HepG2 (cell line): Measurements from ENCODE around the gene PIK3C2B. TPM values are rescaled to one million over a fixed set of nuclear protein-coding genes. Genes with fewer than 3 reads are reported as not detected.

Experiments
- EEA1 ChIP-seq: sonication (generic); formaldehyde crosslinking; IDR thresholded peaks from 2 replicates; pipeline ENCODE4 v1.5.1; 2020; ENCODE audit warnings: mild to moderate bottlenecking, missing genetic modification reagents, borderline replicate concordance
- ELK4 ChIP-seq: sonication (generic); formaldehyde crosslinking; IDR thresholded peaks from 2 replicates; pipeline ENCODE4 v1.9.0; 2021; ENCODE audit warnings: missing genetic modification reagents, borderline replicate concordance
- FOXO4 ChIP-seq: sonication (generic); formaldehyde crosslinking; conservative IDR thresholded peaks from 2 replicates; pipeline ENCODE4 v1.8.1; 2023; ENCODE audit warnings: missing genetic modification reagents
- HDAC2 ChIP-seq: sonication (generic); formaldehyde crosslinking; IDR thresholded peaks from 2 replicates; pipeline ENCODE4 v1.4.0; 2020; ENCODE audit warnings: missing genetic modification reagents
- KAT7 ChIP-seq: IDR thresholded peaks from 2 replicates; pipeline ENCODE4 v1.6.1; 2018; ENCODE audit warnings: borderline replicate concordance, missing compliant biosample characterization
- MYC ChIP-seq: sonication (generic); formaldehyde crosslinking; IDR thresholded peaks from 2 replicates; pipeline ENCODE4 v1.9.0; 2021; ENCODE audit warnings: missing genetic modification reagents, borderline replicate concordance
- PCBP1 ChIP-seq: fragments of 200-400 bp; formaldehyde crosslinking; IDR thresholded peaks from 2 replicates; pipeline ENCODE4 v1.6.1; 2017; ENCODE audit warnings: mild to moderate bottlenecking, low read depth, low read length, borderline replicate concordance
- PHB2 ChIP-seq: fragments of 450-650 bp; IDR thresholded peaks from 2 replicates; pipeline ENCODE4 v1.6.1; 2018; ENCODE audit not compliant: partially characterized antibody
- REST ChIP-seq, 2 experiments: IDR thresholded peaks; 2 replicates each; pipeline ENCODE4 v1.6.1; 2011 to 2012; ENCODE audit warnings: low read length in 2 of 2, borderline replicate concordance in 1 of 2, low read depth in 1 of 2, mild to moderate bottlenecking in 1 of 2, moderate library complexity in 1 of 2
- SRY ChIP-seq: sonication (generic); formaldehyde crosslinking; IDR thresholded peaks from 2 replicates; pipeline ENCODE4 v1.8.0; 2022; ENCODE audit warnings: mild to moderate bottlenecking, missing genetic modification reagents
- ZNF7 ChIP-seq: IDR thresholded peaks from 2 replicates; pipeline ENCODE4 v1.6.1; 2016; ENCODE audit warnings: missing biosample characterization, missing genetic modification reagents
- ZNF773 ChIP-seq: sonication (generic); formaldehyde crosslinking; IDR thresholded peaks from 2 replicates; pipeline ENCODE4 v1.4.0; 2020; ENCODE audit warnings: missing genetic modification reagents, borderline replicate concordance
- polyA plus RNA-seq, 8 experiments: library from polyadenylated mRNA; depleted of rRNA in 3 of 8; stranded (reverse) in 7 of 8; unstranded in 1 of 8; fragments of >200 nt; fragmentation: Illumina TruSeq in 4 of 8; extraction: Trizol in 4 of 8; gene quantifications; 2 replicates each; pipeline versions ENCODE4 v1.2.1 to v1.2.3, GENCODE V29; 2011 to 2016; ENCODE audit warnings: low read depth in 4 of 8, missing spikeins in 1 of 8, mixed read lengths in 1 of 8; ENCODE audit not compliant: insufficient read depth in 1 of 8
- total RNA-seq, 5 experiments: library from RNA; depleted of rRNA; stranded (reverse); fragments of >200 nt; fragmentation: Illumina TruSeq; extraction: Trizol; gene quantifications; 2 replicates each; pipeline ENCODE4 v1.2.3, GENCODE V29; 2016; ENCODE audit warnings: low read depth in 1 of 5
- TF ChIP-seq, protein P1 (sequence below): sonication (generic); formaldehyde crosslinking; IDR thresholded peaks from one replicate; pipeline ENCODE4 v1.5.1; 2020; ENCODE audit warnings: mild to moderate bottlenecking, missing genetic modification reagents; ENCODE audit errors: not compliant biosample characterization

PIK3C2B gene
- total and polyA plus RNA-seq, 2 of the 13 experiments (the other 11 are each of a cell fraction or from before 2014, with no cell fraction given) = 3.4 to 4.5 TPM

DNA sequence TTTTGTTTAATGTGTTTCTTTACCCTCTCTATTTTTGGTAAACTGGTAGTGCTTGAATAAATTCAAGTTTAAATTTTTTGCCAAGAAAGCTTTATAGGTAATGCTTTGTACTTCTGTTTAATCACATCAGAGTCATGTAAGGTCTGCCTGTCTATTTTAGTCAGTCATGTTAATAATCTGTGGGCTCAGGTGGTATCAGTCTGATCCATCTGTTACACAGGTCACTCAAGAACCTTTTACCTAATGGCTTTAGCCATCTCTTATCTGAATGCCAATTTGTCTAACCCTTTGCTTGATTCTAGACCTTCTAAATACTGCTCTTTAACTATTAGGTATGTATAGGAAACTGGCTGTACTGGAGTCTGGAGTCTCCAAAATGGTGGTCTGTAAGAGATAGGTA lies 38.2 kb upstream of the PIK3C2B start (continued):
- TF ChIP-seq, protein P1, sequence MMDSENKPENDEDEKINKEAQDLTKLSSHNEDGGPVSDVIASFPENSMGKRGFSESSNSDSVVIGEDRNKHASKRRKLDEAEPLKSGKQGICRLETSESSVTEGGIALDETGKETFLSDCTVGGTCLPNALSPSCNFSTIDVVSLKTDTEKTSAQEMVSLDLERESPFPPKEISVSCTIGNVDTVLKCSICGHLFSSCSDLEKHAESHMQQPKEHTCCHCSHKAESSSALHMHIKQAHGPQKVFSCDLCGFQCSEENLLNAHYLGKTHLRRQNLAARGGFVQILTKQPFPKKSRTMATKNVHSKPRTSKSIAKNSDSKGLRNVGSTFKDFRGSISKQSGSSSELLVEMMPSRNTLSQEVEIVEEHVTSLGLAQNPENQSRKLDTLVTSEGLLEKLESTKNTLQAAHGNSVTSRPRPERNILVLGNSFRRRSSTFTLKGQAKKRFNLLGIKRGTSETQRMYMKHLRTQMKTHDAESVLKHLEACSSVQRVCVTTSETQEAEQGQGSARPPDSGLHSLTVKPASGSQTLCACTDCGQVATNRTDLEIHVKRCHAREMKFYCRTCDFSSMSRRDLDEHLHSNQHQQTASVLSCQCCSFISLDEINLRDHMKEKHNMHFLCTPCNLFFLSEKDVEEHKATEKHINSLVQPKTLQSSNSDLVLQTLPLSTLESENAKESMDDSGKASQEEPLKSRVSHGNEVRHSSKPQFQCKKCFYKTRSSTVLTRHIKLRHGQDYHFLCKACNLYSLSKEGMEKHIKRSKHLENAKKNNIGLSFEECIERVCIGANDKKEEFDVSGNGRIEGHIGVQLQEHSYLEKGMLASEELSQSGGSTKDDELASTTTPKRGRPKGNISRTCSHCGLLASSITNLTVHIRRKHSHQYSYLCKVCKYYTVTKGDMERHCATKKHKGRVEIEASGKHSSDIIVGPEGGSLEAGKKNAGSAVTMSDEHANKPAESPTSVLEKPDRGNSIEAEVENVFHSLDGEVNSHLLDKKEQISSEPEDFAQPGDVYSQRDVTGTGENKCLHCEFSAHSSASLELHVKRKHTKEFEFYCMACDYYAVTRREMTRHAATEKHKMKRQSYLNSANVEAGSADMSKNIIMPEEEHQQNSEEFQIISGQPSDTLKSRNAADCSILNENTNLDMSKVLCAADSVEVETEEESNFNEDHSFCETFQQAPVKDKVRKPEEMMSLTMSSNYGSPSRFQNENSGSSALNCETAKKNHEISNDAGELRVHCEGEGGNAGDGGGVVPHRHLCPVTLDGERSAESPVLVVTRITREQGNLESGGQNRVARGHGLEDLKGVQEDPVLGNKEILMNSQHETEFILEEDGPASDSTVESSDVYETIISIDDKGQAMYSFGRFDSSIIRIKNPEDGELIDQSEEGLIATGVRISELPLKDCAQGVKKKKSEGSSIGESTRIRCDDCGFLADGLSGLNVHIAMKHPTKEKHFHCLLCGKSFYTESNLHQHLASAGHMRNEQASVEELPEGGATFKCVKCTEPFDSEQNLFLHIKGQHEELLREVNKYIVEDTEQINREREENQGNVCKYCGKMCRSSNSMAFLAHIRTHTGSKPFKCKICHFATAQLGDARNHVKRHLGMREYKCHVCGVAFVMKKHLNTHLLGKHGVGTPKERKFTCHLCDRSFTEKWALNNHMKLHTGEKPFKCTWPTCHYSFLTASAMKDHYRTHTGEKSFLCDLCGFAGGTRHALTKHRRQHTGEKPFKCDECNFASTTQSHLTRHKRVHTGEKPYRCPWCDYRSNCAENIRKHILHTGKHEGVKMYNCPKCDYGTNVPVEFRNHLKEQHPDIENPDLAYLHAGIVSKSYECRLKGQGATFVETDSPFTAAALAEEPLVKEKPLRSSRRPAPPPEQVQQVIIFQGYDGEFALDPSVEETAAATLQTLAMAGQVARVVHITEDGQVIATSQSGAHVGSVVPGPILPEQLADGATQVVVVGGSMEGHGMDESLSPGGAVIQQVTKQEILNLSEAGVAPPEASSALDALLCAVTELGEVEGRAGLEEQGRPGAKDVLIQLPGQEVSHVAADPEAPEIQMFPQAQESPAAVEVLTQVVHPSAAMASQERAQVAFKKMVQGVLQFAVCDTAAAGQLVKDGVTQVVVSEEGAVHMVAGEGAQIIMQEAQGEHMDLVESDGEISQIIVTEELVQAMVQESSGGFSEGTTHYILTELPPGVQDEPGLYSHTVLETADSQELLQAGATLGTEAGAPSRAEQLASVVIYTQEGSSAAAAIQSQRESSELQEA (CRISPR knock-in tag) = no peak
- TF ChIP-seq PHB2 (no peak), ELK4 (CRISPR knock-in tag) (no peak), MYC (CRISPR knock-in tag) (no peak), KAT7 (CRISPR knock-in tag) (no peak), REST (IDR thresholded peaks at IDR 0.05; ENCODE audit: borderline replicate concordance in 1 of 2, low read depth in 1 of 2, low read length in 2 of 2) (no peak), ZNF7 (no peak), ZNF773 (CRISPR knock-in tag) (no peak), SRY (no peak), FOXO4 (CRISPR knock-in tag) (no peak), HDAC2 (CRISPR knock-in tag) (no peak), PCBP1 (no peak), EEA1 (CRISPR knock-in tag) (no peak)
- TF ChIP-seq, all 625 proteins: peak for 0
